ENCODE results near the gene SLC1A7.

SLC1A7 gene

GRCh38 chr1:53050310-53050709 lies 92.1 kb downstream of the SLC1A7 start:
- TF ChIP-seq CTCF (IDR thresholded peaks at IDR 0.05; ENCODE audit: insufficient read depth, low read length, poor library complexity, severe bottlenecking) (no peak), EZH2phosphoT487 (conservative IDR thresholded peaks at IDR 0.05; ENCODE audit: low read length) (no peak)
- Histone ChIP-seq H3K27me3 (ENCODE audit: low read length) (no peaks in the 10 kb centered on the region), H3K9me3 (ENCODE audit: insufficient read depth, low read length) (no peaks in the 10 kb centered on the region), H3K36me3 (ENCODE audit: low read length) (peaks cover 5% of the 10 kb centered on the region; the same call in 1 of the 2 replicates), H3K27ac (ENCODE audit: low read depth, low read length) (no peak overlapping the region), H3K9me2 (replicated peaks; ENCODE audit: insufficient read depth, low read length) (no peaks in the 10 kb centered on the region), H3F3A (ENCODE audit: insufficient read depth) (no peaks in the 10 kb centered on the region), H3K9ac (ENCODE audit: low read length) (no peak overlapping the region), H4K20me1 (ENCODE audit: low read depth, low read length) (no peaks in the 10 kb centered on the region), H2AFZ (ENCODE audit: low read depth, low read length, severe bottlenecking) (no peak overlapping the region), H3K4me2 (ENCODE audit: low read depth, low read length, poor library complexity, severe bottlenecking) (no peak overlapping the region), H3K79me2 (ENCODE audit: insufficient read depth, low read length) (no peaks in the 10 kb centered on the region), H3K4me3 (ENCODE audit: insufficient read depth, low read length, poor library complexity, severe bottlenecking) (no peak overlapping the region)

- Histone ChIP-seq H3K27ac (ENCODE audit: low read depth, low read length) (no peak overlapping the region), H3K4me3 (ENCODE audit: insufficient read depth, low read length, poor library complexity, severe bottlenecking) (no peak overlapping the region), H4K20me1 (ENCODE audit: low read depth, low read length) (no peaks in the 10 kb centered on the region), H3K9ac (ENCODE audit: low read length) (no peak overlapping the region), H3K9me3 (ENCODE audit: insufficient read depth, low read length) (no peaks in the 10 kb centered on the region), H2AFZ (ENCODE audit: low read depth, low read length, severe bottlenecking) (no peak overlapping the region), H3K4me2 (ENCODE audit: low read depth, low read length, poor library complexity, severe bottlenecking) (no peak overlapping the region), H3K9me2 (replicated peaks; ENCODE audit: insufficient read depth, low read length) (no peaks in the 10 kb centered on the region), H3F3A (ENCODE audit: insufficient read depth) (no peaks in the 10 kb centered on the region), H3K79me2 (ENCODE audit: insufficient read depth, low read length) (no peaks in the 10 kb centered on the region), H3K36me3 (ENCODE audit: low read length) (peaks cover 5% of the 10 kb centered on the region; the same call in 1 of the 2 replicates), H3K27me3 (ENCODE audit: low read length) (no peaks in the 10 kb centered on the region)
- TF ChIP-seq EZH2phosphoT487 (conservative IDR thresholded peaks at IDR 0.05; ENCODE audit: low read length) (no peak), CTCF (IDR thresholded peaks at IDR 0.05; ENCODE audit: insufficient read depth, low read length, poor library complexity, severe bottlenecking) (no peak)
These were observed 92.9 kb downstream of the SLC1A7 start for GRCh38 chr1:53049574-53049967.

- H3K9me2 ChIP-seq (replicated peaks; ENCODE audit: insufficient read depth, low read length) = no peaks in the 10 kb centered on the region
- TF ChIP-seq EZH2phosphoT487 (conservative IDR thresholded peaks at IDR 0.05; ENCODE audit: low read length) (no peak), CTCF (IDR thresholded peaks at IDR 0.05; ENCODE audit: insufficient read depth, low read length, poor library complexity, severe bottlenecking) (no peak)
- H3F3A ChIP-seq (ENCODE audit: insufficient read depth) = no peaks in the 10 kb centered on the region
- H3K9me3 ChIP-seq (ENCODE audit: insufficient read depth, low read length) = no peaks in the 10 kb centered on the region
- no peaks in the 10 kb centered on the region for H4K20me1 ChIP-seq (ENCODE audit: low read depth, low read length)
- no peak overlapping the region for H3K27ac ChIP-seq (ENCODE audit: low read depth, low read length)
- H3K36me3 ChIP-seq (ENCODE audit: low read length) = peaks cover 5% of the 10 kb centered on the region; the same call in 1 of the 2 replicates
- H3K4me2 ChIP-seq (ENCODE audit: low read depth, low read length, poor library complexity, severe bottlenecking) = no peak overlapping the region
- H3K9ac ChIP-seq (ENCODE audit: low read length) = no peak overlapping the region
- H3K27me3 ChIP-seq (ENCODE audit: low read length) = no peaks in the 10 kb centered on the region
- no peak overlapping the region for H2AFZ ChIP-seq (ENCODE audit: low read depth, low read length, severe bottlenecking)
- no peak overlapping the region for H3K4me3 ChIP-seq (ENCODE audit: insufficient read depth, low read length, poor library complexity, severe bottlenecking)
- H3K79me2 ChIP-seq (ENCODE audit: insufficient read depth, low read length) = no peaks in the 10 kb centered on the region
These were observed 93.4 kb downstream of the SLC1A7 start for GRCh38 chr1:53048960-53049573.
